AG09309 (cell line): ENCODE measurements around the gene IMPDH2.

Source experiments
- DNase-seq: peaks from one replicate; pipeline ENCODE4 v3.0.0-alpha.2; 2010; ENCODE audit warnings: low read depth
- H3K4me3 ChIP-seq: 2 replicates; pipeline ENCODE4 v1.5.1; 2011; ENCODE audit warnings: mild to moderate bottlenecking, low read depth, low read length, moderate library complexity; ENCODE audit not compliant: control insufficient read depth
- TF ChIP-seq, protein P1 (sequence below): IDR thresholded peaks from 2 replicates; pipeline ENCODE4 v1.5.1; 2011; ENCODE audit warnings: mild to moderate bottlenecking, low read depth, low read length, inconsistent platforms; ENCODE audit not compliant: insufficient read depth, control insufficient read depth; ENCODE audit errors: missing control alignments

The IMPDH2 gene

GRCh38 chr3:49027634-49028033, 1.6 kb downstream of the IMPDH2 start:
- H3K4me3 ChIP-seq = no peak overlapping the region
- DNase-seq = no peak
- TF ChIP-seq, protein P1, sequence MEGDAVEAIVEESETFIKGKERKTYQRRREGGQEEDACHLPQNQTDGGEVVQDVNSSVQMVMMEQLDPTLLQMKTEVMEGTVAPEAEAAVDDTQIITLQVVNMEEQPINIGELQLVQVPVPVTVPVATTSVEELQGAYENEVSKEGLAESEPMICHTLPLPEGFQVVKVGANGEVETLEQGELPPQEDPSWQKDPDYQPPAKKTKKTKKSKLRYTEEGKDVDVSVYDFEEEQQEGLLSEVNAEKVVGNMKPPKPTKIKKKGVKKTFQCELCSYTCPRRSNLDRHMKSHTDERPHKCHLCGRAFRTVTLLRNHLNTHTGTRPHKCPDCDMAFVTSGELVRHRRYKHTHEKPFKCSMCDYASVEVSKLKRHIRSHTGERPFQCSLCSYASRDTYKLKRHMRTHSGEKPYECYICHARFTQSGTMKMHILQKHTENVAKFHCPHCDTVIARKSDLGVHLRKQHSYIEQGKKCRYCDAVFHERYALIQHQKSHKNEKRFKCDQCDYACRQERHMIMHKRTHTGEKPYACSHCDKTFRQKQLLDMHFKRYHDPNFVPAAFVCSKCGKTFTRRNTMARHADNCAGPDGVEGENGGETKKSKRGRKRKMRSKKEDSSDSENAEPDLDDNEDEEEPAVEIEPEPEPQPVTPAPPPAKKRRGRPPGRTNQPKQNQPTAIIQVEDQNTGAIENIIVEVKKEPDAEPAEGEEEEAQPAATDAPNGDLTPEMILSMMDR = no peak

- TF ChIP-seq, protein P1 = no peak
- H3K4me3 ChIP-seq = no peak overlapping the region
- no peak for DNase-seq
These were observed 2.7 kb downstream of the IMPDH2 start for GRCh38 chr3:49026536-49026935.

DNA sequence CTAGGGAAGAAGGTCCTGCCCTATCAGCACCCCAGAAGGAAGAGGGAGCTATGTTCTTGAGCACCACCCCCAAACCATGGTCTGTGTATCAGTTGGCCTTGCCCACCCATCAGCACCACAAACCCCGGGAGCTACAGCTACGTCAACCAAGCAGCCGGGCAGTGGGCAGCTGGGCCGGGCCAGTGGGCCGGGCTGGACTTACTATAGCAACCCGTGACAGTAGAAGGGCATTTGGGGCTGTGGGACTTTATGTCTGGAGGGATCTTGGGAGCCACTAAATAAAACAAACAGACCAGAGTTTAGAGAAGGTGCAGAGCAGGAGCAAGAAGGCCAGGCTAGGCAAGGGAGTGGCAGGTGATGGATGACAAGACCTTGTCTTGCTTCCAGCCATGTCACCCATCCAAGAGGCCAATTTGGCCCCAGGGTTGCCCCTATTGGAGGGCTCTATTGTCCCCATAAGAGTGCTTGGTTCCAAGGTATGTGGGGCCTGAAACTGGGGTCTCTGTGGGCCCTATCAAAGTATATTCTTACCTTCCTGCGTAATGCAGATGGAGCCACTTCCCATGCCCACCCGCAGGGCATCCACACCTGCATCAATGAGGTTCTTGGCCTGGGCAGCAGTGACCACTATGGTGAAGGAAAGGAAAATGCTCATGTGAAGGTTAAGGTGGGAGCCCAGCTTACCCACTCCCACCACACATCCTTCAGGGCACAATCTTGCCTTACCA, 3.2 kb downstream of the IMPDH2 start:
- TF ChIP-seq, protein P1 = no peak
- H3K4me3 ChIP-seq = no peak overlapping the region
- DNase-seq = no peak

- TF ChIP-seq, protein P1 = no peak
These were observed 4.0 kb downstream of the IMPDH2 start for GRCh38 chr3:49025005-49025792.

GRCh38 chr3:49024449-49024848, 4.7 kb downstream of the IMPDH2 start:
- no peak overlapping the region for H3K4me3 ChIP-seq
- no peak for DNase-seq
- TF ChIP-seq, protein P1 = no peak

More at GRCh38 chr3:49025005-49025792, 4.0 kb downstream of the IMPDH2 start:
- DNase-seq = no peak
- H3K4me3 ChIP-seq = no peak overlapping the region

DNA sequence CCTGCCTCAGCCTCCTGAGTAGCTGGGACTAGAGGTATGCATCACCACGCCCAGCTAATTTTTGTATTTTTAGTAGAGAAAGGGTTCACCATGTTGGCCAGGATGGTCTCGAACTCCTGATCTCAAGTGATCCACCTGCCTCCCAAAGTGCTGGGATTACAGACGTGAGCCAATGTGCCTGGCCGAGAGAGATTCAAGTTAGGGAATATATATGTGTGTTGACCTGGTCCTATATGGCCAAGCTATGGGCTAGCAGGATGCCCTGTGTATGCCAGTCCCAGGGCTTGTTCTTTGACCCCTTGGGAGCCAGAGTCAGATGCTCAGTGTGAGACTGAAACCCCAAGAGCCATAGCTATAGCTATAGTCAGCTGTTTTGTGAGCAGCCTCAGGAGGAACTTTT, 5.4 kb downstream of the IMPDH2 start:
- H3K4me3 ChIP-seq = no peak overlapping the region
- no peak for DNase-seq

More for the DNA sequence above, 5.4 kb downstream of the IMPDH2 start:
- TF ChIP-seq, protein P1 = no peak
